ENCODE results near the gene DNAJB6.

DNA sequence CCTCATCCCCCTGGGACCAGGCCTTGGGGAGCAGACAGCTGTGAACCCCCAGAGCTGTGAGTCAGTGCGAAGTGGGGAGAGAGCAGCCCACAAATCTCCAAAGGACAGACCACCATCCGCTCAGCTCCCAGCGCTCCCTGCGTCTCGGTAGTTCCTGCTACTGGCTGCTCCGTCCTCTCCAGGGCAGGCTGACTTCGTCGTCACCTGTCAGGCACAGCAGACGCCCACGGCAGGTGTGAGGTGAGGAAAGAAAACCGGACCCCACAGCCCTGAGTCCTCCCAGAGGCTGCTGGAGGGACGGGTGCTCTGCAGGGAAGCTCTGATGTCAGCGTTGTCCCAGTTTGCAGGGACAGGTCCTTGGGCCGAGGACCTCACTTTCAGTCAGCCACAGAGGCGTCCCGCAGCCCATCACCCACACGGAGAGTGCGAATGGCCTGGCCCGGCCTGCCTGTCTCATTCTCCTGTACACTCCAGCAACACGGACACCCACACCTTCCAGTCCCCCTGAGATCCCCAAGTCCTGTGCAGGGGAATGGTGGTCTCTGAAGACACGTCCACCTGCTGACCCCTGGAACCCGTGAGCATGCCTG is 95.2 kb downstream of the DNAJB6 start:
- TF ChIP-seq, protein P1, sequence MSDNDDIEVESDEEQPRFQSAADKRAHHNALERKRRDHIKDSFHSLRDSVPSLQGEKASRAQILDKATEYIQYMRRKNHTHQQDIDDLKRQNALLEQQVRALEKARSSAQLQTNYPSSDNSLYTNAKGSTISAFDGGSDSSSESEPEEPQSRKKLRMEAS (IDR thresholded peaks at IDR 0.05): no peak
- TF ChIP-seq TCF12 (IDR thresholded peaks at IDR 0.05; ENCODE audit: low read depth) (no peak), EP300 (IDR thresholded peaks at IDR 0.05; ENCODE audit: borderline replicate concordance) (no peak), CEBPB (IDR thresholded peaks at IDR 0.05) (no peak)
- TF ChIP-seq, protein P2, sequence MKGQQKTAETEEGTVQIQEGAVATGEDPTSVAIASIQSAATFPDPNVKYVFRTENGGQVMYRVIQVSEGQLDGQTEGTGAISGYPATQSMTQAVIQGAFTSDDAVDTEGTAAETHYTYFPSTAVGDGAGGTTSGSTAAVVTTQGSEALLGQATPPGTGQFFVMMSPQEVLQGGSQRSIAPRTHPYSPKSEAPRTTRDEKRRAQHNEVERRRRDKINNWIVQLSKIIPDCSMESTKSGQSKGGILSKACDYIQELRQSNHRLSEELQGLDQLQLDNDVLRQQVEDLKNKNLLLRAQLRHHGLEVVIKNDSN (IDR thresholded peaks at IDR 0.05): no peak
